Peyer's patch (tissue), 4 donors: ENCODE results near the gene ANKRD60. TPM values are rescaled to one million over a fixed set of nuclear protein-coding genes. Genes with fewer than 3 reads are reported as not detected.

ENCODE experiments used
- DNase-seq, 3 donors: peaks; one replicate each; pipeline ENCODE4 v3.0.0-alpha.2; 2017 to 2019
- H3K27ac ChIP-seq, 4 donors: fragments of 200-600 bp; sonication (generic); one replicate each; pipeline ENCODE4 v1.5.1; 2016 to 2019
- H3K27me3 ChIP-seq, 2 donors: fragments of 200-600 bp; sonication (generic); one replicate each; pipeline ENCODE4 v1.5.1; 2019
- H3K36me3 ChIP-seq, 3 donors: fragments of 200-600 bp; sonication (generic); one replicate each; pipeline ENCODE4 v1.5.1; 2016 to 2019
- H3K4me1 ChIP-seq, 4 donors: fragments of 200-600 bp; sonication (generic); one replicate each; pipeline ENCODE4 v1.5.1; 2016 to 2019
- H3K4me3 ChIP-seq, 4 donors: fragments of 200-600 bp; sonication (generic); 1 replicate in 3 of 4; 2 replicates in 1 of 4; pipeline ENCODE4 v1.5.1; 2016 to 2019; ENCODE audit warnings: mild to moderate bottlenecking in 1 of 4
- H3K9me3 ChIP-seq, 4 donors: fragments of 200-600 bp; sonication (generic); one replicate each; pipeline ENCODE4 v1.5.1; 2016 to 2019; ENCODE audit warnings: mild to moderate bottlenecking in 1 of 4
- CTCF ChIP-seq, 6 experiments: fragments of 450-650 bp in 4 of 6; fragments of 200-600 bp in 2 of 6; sonication (generic) in 1 of 6; IDR thresholded peaks; one replicate each; pipeline ENCODE4 v1.5.1; 2017 to 2019; ENCODE audit warnings: antibody characterized with exemption in 6 of 6, mild to moderate bottlenecking in 3 of 6, moderate library complexity in 1 of 6
- POLR2A ChIP-seq, 2 donors: fragments of 450-650 bp; IDR thresholded peaks; one replicate each; pipeline ENCODE4 v1.5.1; 2017; ENCODE audit warnings: antibody characterized with exemption in 2 of 2, mild to moderate bottlenecking in 2 of 2, moderate library complexity in 2 of 2
- total RNA-seq, 4 donors: library from RNA; depleted of rRNA; stranded (reverse); fragments of >200 nt; gene quantifications; one replicate each; pipeline ENCODE4 v1.1.0, GENCODE V29; 2016

ANKRD60 gene
- total RNA-seq, 4 donors from 2014 or later = not detected

- H3K36me3 ChIP-seq = peaks cover 0 to 78% (median 0%) of the 10 kb centered on the region in 3 donors
- H3K27me3 ChIP-seq = no peaks in the 10 kb centered on the region
- no peaks in the 10 kb centered on the region for H3K4me1 ChIP-seq
- no peaks in the 10 kb centered on the region for H3K9me3 ChIP-seq
- no peak overlapping the region for H3K27ac ChIP-seq
- no peak overlapping the region for H3K4me3 ChIP-seq
- DNase-seq = no peak
- no peak for TF ChIP-seq CTCF (IDR thresholded peaks at IDR 0.05)
- no peak for TF ChIP-seq POLR2A (IDR thresholded peaks at IDR 0.05)
Measured at GRCh38 chr20:58243653-58244410, 15.4 kb upstream of the ANKRD60 start.

- no peak for DNase-seq
- H3K36me3 ChIP-seq = peaks cover 0 to 75% (median 0%) of the 10 kb centered on the region in 3 donors
Measured at GRCh38 chr20:58242824-58243223, 14.4 kb upstream of the ANKRD60 start.

GRCh38 chr20:58241766-58242465 is 13.5 kb upstream of the ANKRD60 start:
- TF ChIP-seq POLR2A (IDR thresholded peaks at IDR 0.05) (no peak), CTCF (IDR thresholded peaks at IDR 0.05) (no peak)
- H3K27ac ChIP-seq = no peak overlapping the region
- no peak overlapping the region for H3K4me3 ChIP-seq
- peaks cover 0 to 66% (median 0%) of the 10 kb centered on the region in 3 donors for H3K36me3 ChIP-seq
- no peak for DNase-seq
- H3K27me3 ChIP-seq = no peaks in the 10 kb centered on the region
- H3K9me3 ChIP-seq = no peaks in the 10 kb centered on the region
- no peaks in the 10 kb centered on the region for H3K4me1 ChIP-seq

More at GRCh38 chr20:58242824-58243223, 14.4 kb upstream of the ANKRD60 start:
- no peaks in the 10 kb centered on the region for H3K27me3 ChIP-seq
- no peak overlapping the region for H3K4me3 ChIP-seq
- no peak overlapping the region for H3K27ac ChIP-seq
- TF ChIP-seq CTCF (IDR thresholded peaks at IDR 0.05) (no peak), POLR2A (IDR thresholded peaks at IDR 0.05) (no peak)
- H3K4me1 ChIP-seq = no peaks in the 10 kb centered on the region
- no peaks in the 10 kb centered on the region for H3K9me3 ChIP-seq

- TF ChIP-seq CTCF (IDR thresholded peaks at IDR 0.05) = no peak
- no peak for TF ChIP-seq POLR2A (IDR thresholded peaks at IDR 0.05)
- no peak overlapping the region for H3K4me3 ChIP-seq
- peaks cover 0 to 51% (median 0%) of the 10 kb centered on the region in 3 donors for H3K36me3 ChIP-seq
- DNase-seq = no peak
- no peaks in the 10 kb centered on the region for H3K27me3 ChIP-seq
- no peak overlapping the region for H3K27ac ChIP-seq
- no peaks in the 10 kb centered on the region for H3K9me3 ChIP-seq
- H3K4me1 ChIP-seq = no peaks in the 10 kb centered on the region
Measured at GRCh38 chr20:58240471-58240870, 12.0 kb upstream of the ANKRD60 start.

- Histone ChIP-seq H3K27me3 (no peaks in the 10 kb centered on the region), H3K4me3 (no peak overlapping the region), H3K27ac (no peak overlapping the region), H3K4me1 (no peaks in the 10 kb centered on the region), H3K36me3 (peaks cover 0 to 49% (median 0%) of the 10 kb centered on the region in 3 donors), H3K9me3 (no peaks in the 10 kb centered on the region)
- TF ChIP-seq CTCF (IDR thresholded peaks at IDR 0.05) (no peak), POLR2A (IDR thresholded peaks at IDR 0.05) (no peak)
- no peak for DNase-seq
Measured at GRCh38 chr20:58239216-58239615, 10.8 kb upstream of the ANKRD60 start.
